ENCODE measurements around the gene SEPTIN8. TPM values are rescaled to one million over a fixed set of nuclear protein-coding genes. Genes with fewer than 3 reads are reported as not detected.

Gene SEPTIN8
- total RNA-seq, 1 experiment from 2014 or later = 38.2 TPM

GRCh38 chr5:132800545-132800944 lies 23.5 kb upstream of the SEPTIN8 start:
- peaks cover 25% of the 10 kb centered on the region for H3K27me3 Mint-ChIP-seq (ENCODE audit: low read depth)
- no peak overlapping the region for H3K9ac ChIP-seq (ENCODE audit: extremely low read depth, insufficient read length, low read length)
- H2BK120ac ChIP-seq (ENCODE audit: low read depth, low read length, poor library complexity, severe bottlenecking) = no peak overlapping the region
- no peaks in the 10 kb centered on the region; the same call in 1 of the 2 replicates for H3K79me2 ChIP-seq (ENCODE audit: insufficient read depth, low read length)
- no peak for TF ChIP-seq CTCF (conservative IDR thresholded peaks at IDR 0.05)
- no peak overlapping the region for H4K91ac ChIP-seq (ENCODE audit: insufficient read length, low read depth, low read length)
- no peak overlapping the region for H3K56ac ChIP-seq (ENCODE audit: insufficient read length, low read depth, low read length)
- no peaks in the 10 kb centered on the region for H3K79me1 ChIP-seq (ENCODE audit: insufficient read depth, low read depth, low read length, poor library complexity, severe bottlenecking)
- H2BK12ac ChIP-seq (ENCODE audit: insufficient read length, low read depth, low read length) = no peak overlapping the region
- no CpG with 5 or more reads among the region's 2 CpGs for whole genome bisulfite sequencing (ENCODE audit: extremely low coverage, insufficient read length, low lambda C conversion rate)
- no peaks in the 10 kb centered on the region for H3K27me3 ChIP-seq (ENCODE audit: insufficient read depth, low read length)
- H2BK5ac ChIP-seq (ENCODE audit: insufficient read length, low read length) = no peak overlapping the region
- no peak overlapping the region for H4K5ac ChIP-seq (ENCODE audit: insufficient read length, low read depth, low read length)
- no peak overlapping the region for H2BK20ac ChIP-seq (ENCODE audit: low read depth, low read length, poor library complexity, severe bottlenecking)
- no peaks in the 10 kb centered on the region for H4K20me1 ChIP-seq (ENCODE audit: control insufficient read depth, insufficient read depth, insufficient read length)
- no peak overlapping the region for H3K18ac ChIP-seq (ENCODE audit: insufficient read length, low read depth, low read length)
- H2AFZ ChIP-seq (ENCODE audit: low read length) = no peak overlapping the region
- no peak overlapping the region for H3K4me2 ChIP-seq (ENCODE audit: insufficient read depth, insufficient read length, low read length)
- no peak overlapping the region for H3K4ac ChIP-seq (ENCODE audit: low read depth, low read length)
- no peak overlapping the region for H2BK15ac ChIP-seq (ENCODE audit: low read depth, low read length)
- H3K4me3 Mint-ChIP-seq = no peak overlapping the region
- H3K23ac ChIP-seq (ENCODE audit: insufficient read length, low read depth, low read length) = no peak overlapping the region
- H3K9me3 ChIP-seq (ENCODE audit: control insufficient read depth, low read depth, low read length) = no peaks in the 10 kb centered on the region
- no peaks in the 10 kb centered on the region for H3K36me3 Mint-ChIP-seq (ENCODE audit: insufficient read depth in 1 of 3, low read depth in 3 of 3)
- no peaks in the 10 kb centered on the region for H3K9me3 Mint-ChIP-seq
- H3K27ac ChIP-seq (ENCODE audit: insufficient read length, low read depth, low read length) = no peak overlapping the region
- DNase-seq = no peak
- no peaks in the 10 kb centered on the region for H3K4me1 Mint-ChIP-seq
- H3K23me2 ChIP-seq (ENCODE audit: insufficient read length, low read depth, low read length, poor library complexity, severe bottlenecking) = no peaks in the 10 kb centered on the region
- no peak overlapping the region for H3K27ac Mint-ChIP-seq
- H2AK5ac ChIP-seq (ENCODE audit: insufficient read length, low read length) = no peak overlapping the region
- H3K4me1 ChIP-seq (ENCODE audit: insufficient read depth, low read length) = no peaks in the 10 kb centered on the region
- H3K14ac ChIP-seq (ENCODE audit: insufficient read depth, low read length) = no peak overlapping the region
- no peak overlapping the region for H4K8ac ChIP-seq (replicated peaks; ENCODE audit: insufficient read length, low read depth, low read length)
- no peak overlapping the region for H3T11ph ChIP-seq (ENCODE audit: low read length)

Measured in H9 (cell line).